SH-SY5Y (cell line): ENCODE results near the gene CLCC1.

Experiments used
- GATA2 ChIP-seq: IDR thresholded peaks from 2 replicates; pipeline ENCODE4 v1.6.1; 2011; ENCODE audit warnings: mild to moderate bottlenecking, low read depth, low read length
- GATA3 ChIP-seq: IDR thresholded peaks from 2 replicates; pipeline ENCODE4 v1.6.1; 2011; ENCODE audit warnings: low read depth, mild to moderate bottlenecking, low read length, moderate library complexity

DNA sequence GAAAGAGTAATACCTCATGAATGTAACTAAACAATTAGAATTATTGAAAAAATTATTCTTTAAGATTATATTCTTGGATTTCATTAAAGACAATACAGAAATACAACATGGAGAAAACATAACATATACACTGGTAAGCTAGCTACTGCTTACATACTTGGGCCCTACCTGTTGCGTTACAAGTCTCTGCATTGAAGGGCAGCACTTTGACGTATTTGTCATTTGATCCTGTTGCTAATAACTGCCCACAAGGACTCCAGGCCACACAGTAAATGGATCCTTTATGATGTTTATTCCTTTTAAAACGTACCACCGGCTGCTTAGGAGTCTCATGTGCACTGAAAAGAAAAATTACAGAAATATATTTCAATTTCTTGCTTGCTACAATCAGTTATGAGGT, 19.8 kb upstream of the CLCC1 start:
- TF ChIP-seq GATA2 (no peak), GATA3 (no peak)
